Measurements from ENCODE around the gene BUD31. TPM values are rescaled to one million over a fixed set of nuclear protein-coding genes. Genes with fewer than 3 reads are reported as not detected.

Gene BUD31
- total and polyA plus RNA-seq, 2 of the 13 experiments (the other 11 are each of a cell fraction or from before 2014, with no cell fraction given), result 35.1 to 79.1 TPM

- TF ChIP-seq FOSL2 (CRISPR knock-in tag; IDR thresholded peaks at IDR 0.05) (no peak), MNT (IDR thresholded peaks at IDR 0.05) (no peak), NFKBIZ (CRISPR knock-in tag; IDR thresholded peaks at IDR 0.05) (no peak), CBX5 (CRISPR knock-in tag; IDR thresholded peaks at IDR 0.05; ENCODE audit: borderline replicate concordance) (no peak), RNF2 (conservative IDR thresholded peaks at IDR 0.05; ENCODE audit: low read depth) (no peak), ZNF703 (CRISPR knock-in tag; IDR thresholded peaks at IDR 0.05; ENCODE audit: borderline replicate concordance) (no peak), ZNF30 (CRISPR knock-in tag; IDR thresholded peaks at IDR 0.05) (no peak), TAF15 (IDR thresholded peaks at IDR 0.05; ENCODE audit: low read depth, low read length, poor library complexity, severe bottlenecking) (no peak), JDP2 (CRISPR knock-in tag; IDR thresholded peaks at IDR 0.05; ENCODE audit: borderline replicate concordance) (no peak), KLF13 (CRISPR knock-in tag; IDR thresholded peaks at IDR 0.05) (no peak), ZFP91 (CRISPR knock-in tag; IDR thresholded peaks at IDR 0.05; ENCODE audit: borderline replicate concordance) (no peak)
- H2AFZ ChIP-seq (ENCODE audit: low read length), result no peak overlapping the region
- FAIRE-seq (no peak), DNase-seq (ENCODE audit: low spot score) (no peak), ATAC-seq (no peak)
- in situ Hi-C loops (cut with HindIII; ENCODE audit: extremely low pct_ligation_motif_present, low pct_unique_long_range_greater_than_20kb) (no loop called here), intact Hi-C loops (cut with micrococcal nuclease; ENCODE audit: unreplicated experiment) (no loop called here)
- WGBS (ENCODE audit: low lambda C conversion rate), result 94% methylated on average over 8 of the region's 24 CpGs
- no TSS peak for BruUV-seq (replicated peaks)
- no peaks in the 10 kb centered on the region for H4K20me1 ChIP-seq (ENCODE audit: insufficient read depth, low read length)
- H3K36me3 ChIP-seq (replicated peaks in 1 of 2; ENCODE audit: control insufficient read depth in 1 of 2, insufficient read depth in 2 of 2, low read length in 2 of 2), result peaks cover 17 to 41% of the 10 kb centered on the region in 2 experiments
- H3K4me1 ChIP-seq (ENCODE audit: insufficient read depth, low read length), result no peaks in the 10 kb centered on the region
- H3K27me3 ChIP-seq (ENCODE audit: control insufficient read depth in 1 of 2, insufficient read depth in 2 of 2, low read length in 2 of 2), result no peaks in the 10 kb centered on the region
- POLR2A ChIA-PET, result interaction anchor here (1.7 kb wide), 1 partner anchor 13 kb away, joined by 4 read pairs; the partner anchor contains the start of genes CPSF4 and PTCD1
- CTCF ChIA-PET (ENCODE audit: low intra/inter-chr PET ratio, low total read pairs), result no interaction called here
- H3K9ac ChIP-seq (ENCODE audit: insufficient read depth, low read depth, low read length), result no peak overlapping the region
- no peak overlapping the region for H3K4me3 ChIP-seq (replicated peaks in 1 of 3; ENCODE audit: insufficient read depth in 1 of 3, low read depth in 2 of 3, low read length in 3 of 3)
- no peak overlapping the region for H3K27ac ChIP-seq (ENCODE audit: extremely low read length, insufficient read depth, low read length)
- no peaks in the 10 kb centered on the region for H3K79me2 ChIP-seq (ENCODE audit: insufficient read depth, low read length)
- no peaks in the 10 kb centered on the region for H3K9me3 ChIP-seq (ENCODE audit: low read length)
- no peak overlapping the region for H3K4me2 ChIP-seq (ENCODE audit: low read depth, low read length)
Measured at GRCh38 chr7:99424932-99425730, 16.4 kb downstream of the BUD31 start.

All from HepG2 (cell line).